ENCODE measurements around the gene CHERP.

GRCh38 chr19:16590876-16591802 is 48.9 kb upstream of the CHERP start:
- TF ChIP-seq CTCF (IDR thresholded peaks at IDR 0.05) = no peak
- TF ChIP-seq POLR2A (IDR thresholded peaks at IDR 0.05) = no peak
